Caco-2 (cell line): ENCODE results near the gene FBXW8. TPM values are rescaled to one million over a fixed set of nuclear protein-coding genes. Genes with fewer than 3 reads are reported as not detected.

Experiments used
- BruUV-seq: library from RNA; stranded (reverse); fragments of 400-500 nt; replicated peaks from 2 replicates; lab custom pipeline; 2021; lab: Mats Ljungman, UMichigan
- CTCF ChIA-PET: fragments of 300-600 bp; sonication (Branson Sonifier 250); formaldehyde crosslinking; loops from one replicate; lab custom pipeline; 2022; ENCODE audit warnings: antibody characterized with exemption; lab: Charles Lee
- POLR2A ChIA-PET: fragments of 300-600 bp; sonication (Branson Sonifier 250); formaldehyde crosslinking; loops from one replicate; lab custom pipeline; 2022; ENCODE audit warnings: antibody characterized with exemption; lab: Charles Lee
- DNase-seq, 2 experiments: peaks; one replicate each; pipeline versions ENCODE4 v3.0.0 to v3.0.0-alpha.2; 2020 to 2022
- H3K27me3 ChIP-seq: replicated peaks from 2 replicates; pipeline ENCODE4 v1.6.0; 2011; ENCODE audit warnings: low read length; ENCODE audit not compliant: control insufficient read depth, insufficient read depth
- H3K36me3 ChIP-seq: 2 replicates; pipeline ENCODE4 v1.5.1; 2011; ENCODE audit warnings: low read length; ENCODE audit not compliant: control insufficient read depth, insufficient read depth
- H3K4me1 ChIP-seq: fragments of 250-450 bp; sonication (Bioruptor Pico); 2 replicates; pipeline ENCODE4 v1.5.1; 2020; ENCODE audit warnings: mild to moderate bottlenecking
- H3K4me3 ChIP-seq: 2 replicates; pipeline ENCODE4 v1.5.1; 2011; ENCODE audit warnings: low read depth, mild to moderate bottlenecking, control low read depth, low read length
- H3K9me3 ChIP-seq: fragments of 250-450 bp; sonication (Bioruptor Pico); 2 replicates; pipeline ENCODE4 v1.5.1; 2020; ENCODE audit warnings: mild to moderate bottlenecking, moderate library complexity
- H3K27ac Mint-ChIP-seq: one replicate; pipeline ENCODE4 v1.8.0; 2022; ENCODE audit warnings: mixed read lengths; ENCODE audit not compliant: unreplicated experiment
- H3K27me3 Mint-ChIP-seq: one replicate; pipeline ENCODE4 v1.8.0; 2022; ENCODE audit warnings: mixed read lengths; ENCODE audit not compliant: insufficient read depth, unreplicated experiment
- H3K36me3 Mint-ChIP-seq: one replicate; pipeline ENCODE4 v1.8.0; 2022; ENCODE audit warnings: mild to moderate bottlenecking, mixed read lengths; ENCODE audit not compliant: insufficient read depth, unreplicated experiment
- H3K4me1 Mint-ChIP-seq: one replicate; pipeline ENCODE4 v1.8.0; 2022; ENCODE audit warnings: low read depth, mixed read lengths; ENCODE audit not compliant: unreplicated experiment
- H3K4me3 Mint-ChIP-seq: one replicate; pipeline ENCODE4 v1.8.0; 2022; ENCODE audit warnings: mild to moderate bottlenecking, moderate library complexity, mixed read lengths; ENCODE audit not compliant: unreplicated experiment
- H3K9me3 Mint-ChIP-seq: one replicate; pipeline ENCODE4 v1.8.0; 2022; ENCODE audit warnings: mixed read lengths; ENCODE audit not compliant: unreplicated experiment
- CTCF ChIP-seq, 2 experiments: fragments of 200-600 bp in 1 of 2; IDR thresholded peaks; 1 replicate in 1 of 2; 2 replicates in 1 of 2; pipeline versions ENCODE4 v1.5.1 to v1.8.0; 2011 to 2022; ENCODE audit warnings: antibody characterized with exemption in 1 of 2, control low read depth in 1 of 2, inconsistent platforms in 1 of 2, low read depth in 1 of 2, low read length in 1 of 2, mild to moderate bottlenecking in 1 of 2, moderate library complexity in 1 of 2; ENCODE audit not compliant: insufficient read depth in 1 of 2, severe bottlenecking in 1 of 2, unreplicated experiment in 1 of 2
- intact Hi-C: fragments of 100-400 bp; cut with micrococcal nuclease; formaldehyde crosslinking; loops from one replicate; pipeline ENCODE4 v1.10.0; 2022; ENCODE audit not compliant: unreplicated experiment
- total RNA-seq: library from RNA; stranded (reverse); gene quantifications from 2 replicates; pipeline ENCODE4 v1.2.3, GENCODE V29; 2022

The FBXW8 gene
- total RNA-seq, 1 experiment from 2014 or later: 12.2 TPM

GRCh38 chr12:117026921-117027250 lies 116.1 kb downstream of the FBXW8 start:
- no peaks in the 10 kb centered on the region for H3K4me1 Mint-ChIP-seq
- H3K4me3 Mint-ChIP-seq: no peak overlapping the region
- intact Hi-C loops: loop anchor here (10.0 kb wide), 1 partner anchor 322 kb away; no protein-coding TSS in a partner anchor
- ChIA-PET CTCF (interaction anchor here (0.6 to 1.8 kb wide), 3 partner anchors 72 to 109 kb away, joined by 3 to 9 read pairs (median 5); partner anchors contain the start of gene TESC), POLR2A (no interaction called here)
- peaks cover 4% of the 10 kb centered on the region; the same call in 1 of the 2 replicates for H3K36me3 ChIP-seq
- H3K27me3 ChIP-seq: no peaks in the 10 kb centered on the region
- H3K36me3 Mint-ChIP-seq: peaks cover 9% of the 10 kb centered on the region
- H3K27ac Mint-ChIP-seq: no peak overlapping the region
- DNase-seq: no peak
- no peaks in the 10 kb centered on the region for H3K27me3 Mint-ChIP-seq
- no TSS peak for BruUV-seq
- H3K9me3 Mint-ChIP-seq: no peaks in the 10 kb centered on the region
- H3K9me3 ChIP-seq: no peaks in the 10 kb centered on the region
- no peak for TF ChIP-seq CTCF (IDR thresholded peaks at IDR 0.05; ENCODE audit: insufficient read depth in 1 of 2, low read depth in 1 of 2, low read length in 1 of 2, severe bottlenecking in 1 of 2, unreplicated experiment in 1 of 2)
- H3K4me1 ChIP-seq: peaks cover 6% of the 10 kb centered on the region; the same call in 1 of the 2 replicates
- H3K4me3 ChIP-seq: no peak overlapping the region

- Histone ChIP-seq H3K4me3 (no peak overlapping the region), H3K9me3 (no peaks in the 10 kb centered on the region), H3K4me1 (peaks cover 6% of the 10 kb centered on the region; the same call in 1 of the 2 replicates), H3K27me3 (no peaks in the 10 kb centered on the region), H3K36me3 (peaks cover 4% of the 10 kb centered on the region; the same call in 1 of the 2 replicates)
- no peak for TF ChIP-seq CTCF (IDR thresholded peaks at IDR 0.05; ENCODE audit: insufficient read depth in 1 of 2, low read depth in 1 of 2, low read length in 1 of 2, severe bottlenecking in 1 of 2, unreplicated experiment in 1 of 2)
- BruUV-seq: no TSS peak
- Mint-ChIP-seq H3K9me3 (no peaks in the 10 kb centered on the region), H3K27me3 (no peaks in the 10 kb centered on the region), H3K27ac (no peak overlapping the region), H3K36me3 (peaks cover 11% of the 10 kb centered on the region), H3K4me1 (no peaks in the 10 kb centered on the region), H3K4me3 (no peak overlapping the region)
- no peak for DNase-seq
- ChIA-PET CTCF (interaction anchor here (0.6 to 1.8 kb wide), 3 partner anchors 72 to 109 kb away, joined by 3 to 9 read pairs (median 5); partner anchors contain the start of gene TESC), POLR2A (no interaction called here)
- intact Hi-C loops: loop anchor here (10.0 kb wide), 1 partner anchor 323 kb away; no protein-coding TSS in a partner anchor
Measured at GRCh38 chr12:117027251-117028086, 116.7 kb downstream of the FBXW8 start.

- POLR2A ChIA-PET: no interaction called here
- H3K4me3 ChIP-seq: no peak overlapping the region
- Mint-ChIP-seq H3K36me3 (peaks cover 15% of the 10 kb centered on the region), H3K27ac (no peak overlapping the region), H3K9me3 (no peaks in the 10 kb centered on the region), H3K4me3 (no peak overlapping the region), H3K4me1 (no peaks in the 10 kb centered on the region), H3K27me3 (no peaks in the 10 kb centered on the region)
- BruUV-seq: no TSS peak
- H3K27me3 ChIP-seq: no peaks in the 10 kb centered on the region
- TF ChIP-seq CTCF (IDR thresholded peaks at IDR 0.05; ENCODE audit: insufficient read depth in 1 of 2, low read depth in 1 of 2, low read length in 1 of 2, severe bottlenecking in 1 of 2, unreplicated experiment in 1 of 2): no peak
- intact Hi-C loops: loop anchor here (10.0 kb wide), 1 partner anchor 323 kb away; no protein-coding TSS in a partner anchor
- peaks cover 6% of the 10 kb centered on the region; the same call in 1 of the 2 replicates for H3K4me1 ChIP-seq
- H3K36me3 ChIP-seq: peaks cover 4% of the 10 kb centered on the region; the same call in 1 of the 2 replicates
- no peaks in the 10 kb centered on the region for H3K9me3 ChIP-seq
- CTCF ChIA-PET: interaction anchor here (1.8 kb wide), 1 partner anchor 92 kb away, joined by 5 read pairs; no protein-coding TSS in a partner anchor
- no peak for DNase-seq
Measured at GRCh38 chr12:117028254-117028653, 117.5 kb downstream of the FBXW8 start.
